HepG2 (cell line): Measurements from ENCODE around the gene TULP4. TPM values are rescaled to one million over a fixed set of nuclear protein-coding genes. Genes with fewer than 3 reads are reported as not detected.

Experiments used
- BRCA1 ChIP-seq: sonication (generic); formaldehyde crosslinking; IDR thresholded peaks from 2 replicates; pipeline ENCODE4 v1.4.0; 2020; ENCODE audit warnings: missing genetic modification reagents
- GZF1 ChIP-seq: sonication (generic); formaldehyde crosslinking; IDR thresholded peaks from 2 replicates; pipeline ENCODE4 v1.5.1; 2020; ENCODE audit warnings: mild to moderate bottlenecking, missing genetic modification reagents
- HMG20A ChIP-seq: IDR thresholded peaks from 2 replicates; pipeline ENCODE4 v1.6.1; 2016; ENCODE audit warnings: borderline replicate concordance
- HOXA5 ChIP-seq: sonication (generic); formaldehyde crosslinking; IDR thresholded peaks from 2 replicates; pipeline ENCODE4 v1.4.0; 2020; ENCODE audit warnings: missing genetic modification reagents
- KAT8 ChIP-seq: IDR thresholded peaks from 2 replicates; pipeline ENCODE4 v1.6.1; 2016; ENCODE audit warnings: missing genetic modification reagents, missing compliant biosample characterization
- MEIS2 ChIP-seq: sonication (generic); formaldehyde crosslinking; IDR thresholded peaks from 2 replicates; pipeline ENCODE4 v1.9.0; 2021; ENCODE audit warnings: mild to moderate bottlenecking, missing genetic modification reagents
- POGZ ChIP-seq: sonication (generic); formaldehyde crosslinking; IDR thresholded peaks from 2 replicates; pipeline ENCODE4 v1.4.0; 2020; ENCODE audit warnings: mild to moderate bottlenecking, missing genetic modification reagents
- WIZ ChIP-seq: sonication (generic); formaldehyde crosslinking; IDR thresholded peaks from 2 replicates; pipeline ENCODE4 v1.5.1; 2020; ENCODE audit warnings: mild to moderate bottlenecking, missing genetic modification reagents
- ZC3H13 ChIP-seq: sonication (generic); formaldehyde crosslinking; IDR thresholded peaks from 2 replicates; pipeline ENCODE4 v1.8.1; 2023; ENCODE audit warnings: mild to moderate bottlenecking, missing genetic modification reagents, moderate library complexity
- ZNF207 ChIP-seq: fragments of 450-650 bp; IDR thresholded peaks from 2 replicates; pipeline ENCODE4 v1.6.1; 2016; ENCODE audit warnings: antibody characterized with exemption, borderline replicate concordance
- ZNF501 ChIP-seq: sonication (generic); formaldehyde crosslinking; IDR thresholded peaks from 2 replicates; pipeline ENCODE4 v1.5.1; 2020; ENCODE audit warnings: mild to moderate bottlenecking, moderate library complexity, missing genetic modification reagents
- ZNF564 ChIP-seq: sonication (generic); formaldehyde crosslinking; IDR thresholded peaks from 2 replicates; pipeline ENCODE4 v1.8.1; 2023; ENCODE audit warnings: mild to moderate bottlenecking, missing genetic modification reagents
- ZSCAN21 ChIP-seq: sonication (generic); formaldehyde crosslinking; IDR thresholded peaks from 2 replicates; pipeline ENCODE4 v1.8.0; 2022; ENCODE audit warnings: mild to moderate bottlenecking, missing genetic modification reagents, moderate library complexity, borderline replicate concordance
- polyA plus RNA-seq, 8 experiments: library from polyadenylated mRNA; depleted of rRNA in 3 of 8; stranded (reverse) in 7 of 8; unstranded in 1 of 8; fragments of >200 nt; fragmentation: Illumina TruSeq in 4 of 8; extraction: Trizol in 4 of 8; gene quantifications; 2 replicates each; pipeline versions ENCODE4 v1.2.1 to v1.2.3, GENCODE V29; 2011 to 2016; ENCODE audit warnings: low read depth in 4 of 8, missing spikeins in 1 of 8, mixed read lengths in 1 of 8; ENCODE audit not compliant: insufficient read depth in 1 of 8
- total RNA-seq, 5 experiments: library from RNA; depleted of rRNA; stranded (reverse); fragments of >200 nt; fragmentation: Illumina TruSeq; extraction: Trizol; gene quantifications; 2 replicates each; pipeline ENCODE4 v1.2.3, GENCODE V29; 2016; ENCODE audit warnings: low read depth in 1 of 5
- TF ChIP-seq, protein P1 (sequence below): sonication (generic); formaldehyde crosslinking; IDR thresholded peaks from 2 replicates; pipeline ENCODE4 v1.4.0; 2020; ENCODE audit warnings: low read depth, mild to moderate bottlenecking, missing genetic modification reagents
- TF ChIP-seq, protein P2 (sequence below): sonication (generic); formaldehyde crosslinking; IDR thresholded peaks from 2 replicates; pipeline ENCODE4 v1.4.0; 2020; ENCODE audit warnings: mild to moderate bottlenecking, missing genetic modification reagents
- TF ChIP-seq, protein P3 (sequence below): IDR thresholded peaks from 2 replicates; pipeline ENCODE4 v1.6.1; 2012; ENCODE audit warnings: low read depth, low read length, improper control_type of control experiment
- TF ChIP-seq, protein P4 (sequence below): sonication (generic); formaldehyde crosslinking; IDR thresholded peaks from 2 replicates; pipeline ENCODE4 v1.5.1; 2020; ENCODE audit warnings: mild to moderate bottlenecking, missing genetic modification reagents, borderline replicate concordance
- TF ChIP-seq, protein P5 (sequence below): sonication (generic); formaldehyde crosslinking; IDR thresholded peaks from 2 replicates; pipeline ENCODE4 v1.5.0; 2020; ENCODE audit warnings: mild to moderate bottlenecking, missing genetic modification reagents

Gene TULP4
- total and polyA plus RNA-seq, 2 of the 13 experiments (the other 11 are each of a cell fraction or from before 2014, with no cell fraction given): 21.1 to 122 TPM

DNA sequence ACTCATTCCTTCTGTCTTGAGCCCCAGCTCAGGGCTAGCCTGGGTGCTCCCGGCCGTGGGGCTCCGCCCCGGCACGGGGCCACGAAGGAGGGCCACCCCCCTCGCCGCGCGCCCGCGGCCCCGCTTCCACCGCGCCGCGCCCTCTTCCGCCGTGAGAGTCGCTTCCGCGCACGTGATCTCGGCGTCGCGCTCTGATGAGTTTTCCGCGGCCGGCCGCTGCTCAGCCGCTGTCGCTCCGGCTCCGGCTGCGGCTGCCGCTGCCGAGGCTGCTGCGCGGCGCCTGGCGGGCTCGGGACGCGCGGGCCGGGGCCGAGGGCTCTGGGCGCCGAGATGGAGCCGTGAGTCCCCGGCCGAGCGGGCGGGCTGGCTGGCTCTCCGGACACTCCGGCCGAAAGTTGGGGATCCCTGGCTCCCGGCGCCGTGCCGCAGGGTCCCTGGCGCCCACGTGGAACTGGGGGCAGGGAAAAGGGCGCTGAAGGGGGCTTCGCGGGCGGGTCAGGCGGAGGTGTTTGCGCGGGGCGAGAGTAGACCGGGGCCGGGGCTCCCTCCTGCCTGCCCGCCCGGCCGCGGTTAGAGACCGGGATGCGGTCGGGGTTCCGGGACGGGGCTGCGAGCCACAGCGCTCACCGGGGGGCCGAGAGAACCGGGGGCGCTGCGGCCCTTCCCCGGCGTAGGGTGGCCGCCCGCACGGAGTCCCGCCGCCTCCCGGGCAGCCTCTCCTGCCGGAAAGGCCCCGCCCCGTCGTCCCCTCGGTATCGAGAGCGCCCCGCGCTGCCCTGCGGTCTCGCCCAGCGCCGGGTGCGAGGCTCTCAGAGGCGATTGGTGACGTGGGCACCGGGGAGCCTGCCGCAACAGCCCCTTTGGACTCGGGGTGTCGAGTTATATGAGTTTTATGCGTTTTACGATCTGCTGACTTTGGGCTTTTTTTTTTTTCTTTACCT lies 247.9 kb downstream of the TULP4 start, which contains the start of gene TMEM181 (continued):
- peak; percentile 86 for TF ChIP-seq ZSCAN21
- TF ChIP-seq MEIS2: peak; percentile 76
- peak; percentile 40 for TF ChIP-seq ZNF564
- no peak for TF ChIP-seq WIZ (CRISPR knock-in tag)
- TF ChIP-seq, protein P1, sequence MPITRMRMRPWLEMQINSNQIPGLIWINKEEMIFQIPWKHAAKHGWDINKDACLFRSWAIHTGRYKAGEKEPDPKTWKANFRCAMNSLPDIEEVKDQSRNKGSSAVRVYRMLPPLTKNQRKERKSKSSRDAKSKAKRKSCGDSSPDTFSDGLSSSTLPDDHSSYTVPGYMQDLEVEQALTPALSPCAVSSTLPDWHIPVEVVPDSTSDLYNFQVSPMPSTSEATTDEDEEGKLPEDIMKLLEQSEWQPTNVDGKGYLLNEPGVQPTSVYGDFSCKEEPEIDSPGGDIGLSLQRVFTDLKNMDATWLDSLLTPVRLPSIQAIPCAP (CRISPR knock-in tag): no peak
- peak; percentile 46 for TF ChIP-seq POGZ (CRISPR knock-in tag)
- TF ChIP-seq ZNF501 (CRISPR knock-in tag): peak; percentile 79
- TF ChIP-seq, protein P2, sequence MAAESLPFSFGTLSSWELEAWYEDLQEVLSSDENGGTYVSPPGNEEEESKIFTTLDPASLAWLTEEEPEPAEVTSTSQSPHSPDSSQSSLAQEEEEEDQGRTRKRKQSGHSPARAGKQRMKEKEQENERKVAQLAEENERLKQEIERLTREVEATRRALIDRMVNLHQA: no peak
- TF ChIP-seq, protein P3, sequence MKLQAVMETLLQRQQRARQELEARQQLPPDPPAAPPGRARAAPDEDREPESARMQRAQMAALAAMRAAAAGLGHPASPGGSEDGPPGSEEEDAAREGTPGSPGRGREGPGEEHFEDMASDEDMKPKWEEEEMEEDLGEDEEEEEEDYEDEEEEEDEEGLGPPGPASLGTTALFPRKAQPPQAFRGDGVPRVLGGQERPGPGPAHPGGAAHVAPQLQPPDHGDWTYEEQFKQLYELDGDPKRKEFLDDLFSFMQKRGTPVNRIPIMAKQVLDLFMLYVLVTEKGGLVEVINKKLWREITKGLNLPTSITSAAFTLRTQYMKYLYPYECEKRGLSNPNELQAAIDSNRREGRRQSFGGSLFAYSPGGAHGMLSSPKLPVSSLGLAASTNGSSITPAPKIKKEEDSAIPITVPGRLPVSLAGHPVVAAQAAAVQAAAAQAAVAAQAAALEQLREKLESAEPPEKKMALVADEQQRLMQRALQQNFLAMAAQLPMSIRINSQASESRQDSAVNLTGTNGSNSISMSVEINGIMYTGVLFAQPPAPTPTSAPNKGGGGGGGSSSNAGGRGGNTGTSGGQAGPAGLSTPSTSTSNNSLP: no peak; the same call in 1 of the 2 replicates
- peak; percentile 27; the same call in 1 of the 2 replicates for TF ChIP-seq HMG20A (CRISPR knock-in tag)
- TF ChIP-seq KAT8 (CRISPR knock-in tag): peak; percentile 84
- no peak for TF ChIP-seq GZF1
- TF ChIP-seq ZC3H13 (CRISPR knock-in tag): peak; percentile 85; the same call in 1 of the 2 replicates
- peak; percentile 3 for TF ChIP-seq HOXA5 (CRISPR knock-in tag)
- TF ChIP-seq ZNF207: no peak
- no peak for TF ChIP-seq BRCA1 (CRISPR knock-in tag)
- TF ChIP-seq, protein P4, sequence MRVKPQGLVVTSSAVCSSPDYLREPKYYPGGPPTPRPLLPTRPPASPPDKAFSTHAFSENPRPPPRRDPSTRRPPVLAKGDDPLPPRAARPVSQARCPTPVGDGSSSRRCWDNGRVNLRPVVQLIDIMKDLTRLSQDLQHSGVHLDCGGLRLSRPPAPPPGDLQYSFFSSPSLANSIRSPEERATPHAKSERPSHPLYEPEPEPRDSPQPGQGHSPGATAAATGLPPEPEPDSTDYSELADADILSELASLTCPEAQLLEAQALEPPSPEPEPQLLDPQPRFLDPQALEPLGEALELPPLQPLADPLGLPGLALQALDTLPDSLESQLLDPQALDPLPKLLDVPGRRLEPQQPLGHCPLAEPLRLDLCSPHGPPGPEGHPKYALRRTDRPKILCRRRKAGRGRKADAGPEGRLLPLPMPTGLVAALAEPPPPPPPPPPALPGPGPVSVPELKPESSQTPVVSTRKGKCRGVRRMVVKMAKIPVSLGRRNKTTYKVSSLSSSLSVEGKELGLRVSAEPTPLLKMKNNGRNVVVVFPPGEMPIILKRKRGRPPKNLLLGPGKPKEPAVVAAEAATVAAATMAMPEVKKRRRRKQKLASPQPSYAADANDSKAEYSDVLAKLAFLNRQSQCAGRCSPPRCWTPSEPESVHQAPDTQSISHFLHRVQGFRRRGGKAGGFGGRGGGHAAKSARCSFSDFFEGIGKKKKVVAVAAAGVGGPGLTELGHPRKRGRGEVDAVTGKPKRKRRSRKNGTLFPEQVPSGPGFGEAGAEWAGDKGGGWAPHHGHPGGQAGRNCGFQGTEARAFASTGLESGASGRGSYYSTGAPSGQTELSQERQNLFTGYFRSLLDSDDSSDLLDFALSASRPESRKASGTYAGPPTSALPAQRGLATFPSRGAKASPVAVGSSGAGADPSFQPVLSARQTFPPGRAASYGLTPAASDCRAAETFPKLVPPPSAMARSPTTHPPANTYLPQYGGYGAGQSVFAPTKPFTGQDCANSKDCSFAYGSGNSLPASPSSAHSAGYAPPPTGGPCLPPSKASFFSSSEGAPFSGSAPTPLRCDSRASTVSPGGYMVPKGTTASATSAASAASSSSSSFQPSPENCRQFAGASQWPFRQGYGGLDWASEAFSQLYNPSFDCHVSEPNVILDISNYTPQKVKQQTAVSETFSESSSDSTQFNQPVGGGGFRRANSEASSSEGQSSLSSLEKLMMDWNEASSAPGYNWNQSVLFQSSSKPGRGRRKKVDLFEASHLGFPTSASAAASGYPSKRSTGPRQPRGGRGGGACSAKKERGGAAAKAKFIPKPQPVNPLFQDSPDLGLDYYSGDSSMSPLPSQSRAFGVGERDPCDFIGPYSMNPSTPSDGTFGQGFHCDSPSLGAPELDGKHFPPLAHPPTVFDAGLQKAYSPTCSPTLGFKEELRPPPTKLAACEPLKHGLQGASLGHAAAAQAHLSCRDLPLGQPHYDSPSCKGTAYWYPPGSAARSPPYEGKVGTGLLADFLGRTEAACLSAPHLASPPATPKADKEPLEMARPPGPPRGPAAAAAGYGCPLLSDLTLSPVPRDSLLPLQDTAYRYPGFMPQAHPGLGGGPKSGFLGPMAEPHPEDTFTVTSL (CRISPR knock-in tag): peak; percentile 13; the same call in 1 of the 2 replicates
- TF ChIP-seq, protein P5, sequence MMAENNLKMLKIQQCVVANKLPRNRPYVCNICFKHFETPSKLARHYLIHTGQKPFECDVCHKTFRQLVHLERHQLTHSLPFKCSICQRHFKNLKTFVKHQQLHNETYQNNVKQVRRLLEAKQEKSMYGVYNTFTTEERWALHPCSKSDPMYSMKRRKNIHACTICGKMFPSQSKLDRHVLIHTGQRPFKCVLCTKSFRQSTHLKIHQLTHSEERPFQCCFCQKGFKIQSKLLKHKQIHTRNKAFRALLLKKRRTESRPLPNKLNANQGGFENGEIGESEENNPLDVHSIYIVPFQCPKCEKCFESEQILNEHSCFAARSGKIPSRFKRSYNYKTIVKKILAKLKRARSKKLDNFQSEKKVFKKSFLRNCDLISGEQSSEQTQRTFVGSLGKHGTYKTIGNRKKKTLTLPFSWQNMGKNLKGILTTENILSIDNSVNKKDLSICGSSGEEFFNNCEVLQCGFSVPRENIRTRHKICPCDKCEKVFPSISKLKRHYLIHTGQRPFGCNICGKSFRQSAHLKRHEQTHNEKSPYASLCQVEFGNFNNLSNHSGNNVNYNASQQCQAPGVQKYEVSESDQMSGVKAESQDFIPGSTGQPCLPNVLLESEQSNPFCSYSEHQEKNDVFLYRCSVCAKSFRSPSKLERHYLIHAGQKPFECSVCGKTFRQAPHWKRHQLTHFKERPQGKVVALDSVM (CRISPR knock-in tag): 0 out of 2 replicates have a peak, but pooled peaks have one; percentile 45
